ENCODE results near the gene ADAMTS3. TPM values are rescaled to one million over a fixed set of nuclear protein-coding genes. Genes with fewer than 3 reads are reported as not detected.

The ADAMTS3 gene
- total RNA-seq, 2 experiments from 2014 or later = not detected

GRCh38 chr4:72577211-72577610, 8.2 kb upstream of the ADAMTS3 start:
- H2AFZ ChIP-seq (ENCODE audit: low read length) = no peak overlapping the region
- no peaks in the 10 kb centered on the region for H3K9me2 ChIP-seq (ENCODE audit: insufficient read depth, low read length)
- no peaks in the 10 kb centered on the region for H3K79me2 ChIP-seq (ENCODE audit: insufficient read depth, low read depth, low read length)
- H3K9me3 ChIP-seq (ENCODE audit: low read length) = no peaks in the 10 kb centered on the region
- TF ChIP-seq EZH2phosphoT487 (IDR thresholded peaks at IDR 0.05; ENCODE audit: borderline replicate concordance, low read depth, low read length) = no peak
- no peak for TF ChIP-seq CTCF (conservative IDR thresholded peaks at IDR 0.05; ENCODE audit: low read length)
- H3K27ac ChIP-seq (ENCODE audit: low read depth, low read length, poor library complexity, severe bottlenecking) = no peak overlapping the region
- H4K20me1 ChIP-seq (ENCODE audit: insufficient read depth, low read length) = no peaks in the 10 kb centered on the region
- POLR2A ChIA-PET = no interaction called here
- H3K4me1 ChIP-seq (ENCODE audit: insufficient read depth, low read length, poor library complexity, severe bottlenecking) = no peaks in the 10 kb centered on the region
- no peak for DNase-seq (ENCODE audit: low spot score)
- H3K36me3 ChIP-seq (ENCODE audit: insufficient read depth, low read length) = no peaks in the 10 kb centered on the region
- no TSS peak for BruUV-seq (replicated peaks)
- CTCF ChIA-PET (ENCODE audit: unreplicated experiment) = no interaction called here
- no peak overlapping the region for H3K4me2 ChIP-seq (ENCODE audit: low read length)
- no peak overlapping the region for H3K4me3 ChIP-seq (ENCODE audit: low read depth, low read length, poor library complexity, severe bottlenecking)
- intact Hi-C loops (cut with micrococcal nuclease; ENCODE audit: unreplicated experiment) = no loop called here

- POLR2A ChIA-PET = interaction anchor here (0.7 kb wide), 1 partner anchor 774 kb away, joined by 12 read pairs; no protein-coding TSS in a partner anchor
- Histone ChIP-seq H2AFZ (ENCODE audit: low read length) (no peak overlapping the region), H3K27ac (ENCODE audit: low read depth, low read length, poor library complexity, severe bottlenecking) (no peak overlapping the region), H3K9me2 (ENCODE audit: insufficient read depth, low read length) (no peaks in the 10 kb centered on the region), H3K79me2 (ENCODE audit: insufficient read depth, low read depth, low read length) (no peaks in the 10 kb centered on the region), H3K36me3 (ENCODE audit: insufficient read depth, low read length) (no peaks in the 10 kb centered on the region), H3K4me2 (ENCODE audit: low read length) (no peak overlapping the region), H3K4me1 (ENCODE audit: insufficient read depth, low read length, poor library complexity, severe bottlenecking) (no peaks in the 10 kb centered on the region), H3K4me3 (ENCODE audit: low read depth, low read length, poor library complexity, severe bottlenecking) (no peak overlapping the region), H4K20me1 (ENCODE audit: insufficient read depth, low read length) (no peaks in the 10 kb centered on the region), H3K9me3 (ENCODE audit: low read length) (no peaks in the 10 kb centered on the region)
- CTCF ChIA-PET (ENCODE audit: unreplicated experiment) = no interaction called here
- no TSS peak for BruUV-seq (replicated peaks)
- no peak for DNase-seq (ENCODE audit: low spot score)
- TF ChIP-seq EZH2phosphoT487 (IDR thresholded peaks at IDR 0.05; ENCODE audit: borderline replicate concordance, low read depth, low read length) = no peak
- no peak for TF ChIP-seq CTCF (conservative IDR thresholded peaks at IDR 0.05; ENCODE audit: low read length)
- intact Hi-C loops (cut with micrococcal nuclease; ENCODE audit: unreplicated experiment) = no loop called here
Observed at GRCh38 chr4:72571337-72571736, 2.3 kb upstream of the ADAMTS3 start.

GRCh38 chr4:72569719-72570235, 756 bp upstream of the ADAMTS3 start:
- no peaks in the 10 kb centered on the region for H3K9me3 ChIP-seq (ENCODE audit: low read length)
- H3K4me2 ChIP-seq (ENCODE audit: low read length) = no peak overlapping the region
- ChIA-PET POLR2A (no interaction called here), CTCF (ENCODE audit: unreplicated experiment) (no interaction called here)
- no peaks in the 10 kb centered on the region for H3K79me2 ChIP-seq (ENCODE audit: insufficient read depth, low read depth, low read length)
- H3K4me1 ChIP-seq (ENCODE audit: insufficient read depth, low read length, poor library complexity, severe bottlenecking) = no peaks in the 10 kb centered on the region
- H3K9me2 ChIP-seq (ENCODE audit: insufficient read depth, low read length) = no peaks in the 10 kb centered on the region
- no peak for DNase-seq (ENCODE audit: low spot score)
- no TSS peak for BruUV-seq (replicated peaks)
- no peak overlapping the region for H3K27ac ChIP-seq (ENCODE audit: low read depth, low read length, poor library complexity, severe bottlenecking)
- H4K20me1 ChIP-seq (ENCODE audit: insufficient read depth, low read length) = no peaks in the 10 kb centered on the region
- TF ChIP-seq EZH2phosphoT487 (IDR thresholded peaks at IDR 0.05; ENCODE audit: borderline replicate concordance, low read depth, low read length) (no peak), CTCF (conservative IDR thresholded peaks at IDR 0.05; ENCODE audit: low read length) (no peak)
- no peak overlapping the region for H3K4me3 ChIP-seq (ENCODE audit: low read depth, low read length, poor library complexity, severe bottlenecking)
- intact Hi-C loops (cut with micrococcal nuclease; ENCODE audit: unreplicated experiment) = no loop called here
- H2AFZ ChIP-seq (ENCODE audit: low read length) = no peak overlapping the region
- no peaks in the 10 kb centered on the region for H3K36me3 ChIP-seq (ENCODE audit: insufficient read depth, low read length)

Data from OCI-LY7 (cell line).